Hippocampal formation (tissue), 2 donors: Measurements from ENCODE around the gene BLM.
"Not testable (repeated sequence)": the region's sequence is repeated elsewhere in the genome, so short reads cannot be mapped to it uniquely, and the experiment has no call there.

Experiments
- DNase-seq, 2 donors: peaks; one replicate each; lab custom pipeline; 2025; lab: John Stamatoyannopoulos, UW

The BLM gene

DNA sequence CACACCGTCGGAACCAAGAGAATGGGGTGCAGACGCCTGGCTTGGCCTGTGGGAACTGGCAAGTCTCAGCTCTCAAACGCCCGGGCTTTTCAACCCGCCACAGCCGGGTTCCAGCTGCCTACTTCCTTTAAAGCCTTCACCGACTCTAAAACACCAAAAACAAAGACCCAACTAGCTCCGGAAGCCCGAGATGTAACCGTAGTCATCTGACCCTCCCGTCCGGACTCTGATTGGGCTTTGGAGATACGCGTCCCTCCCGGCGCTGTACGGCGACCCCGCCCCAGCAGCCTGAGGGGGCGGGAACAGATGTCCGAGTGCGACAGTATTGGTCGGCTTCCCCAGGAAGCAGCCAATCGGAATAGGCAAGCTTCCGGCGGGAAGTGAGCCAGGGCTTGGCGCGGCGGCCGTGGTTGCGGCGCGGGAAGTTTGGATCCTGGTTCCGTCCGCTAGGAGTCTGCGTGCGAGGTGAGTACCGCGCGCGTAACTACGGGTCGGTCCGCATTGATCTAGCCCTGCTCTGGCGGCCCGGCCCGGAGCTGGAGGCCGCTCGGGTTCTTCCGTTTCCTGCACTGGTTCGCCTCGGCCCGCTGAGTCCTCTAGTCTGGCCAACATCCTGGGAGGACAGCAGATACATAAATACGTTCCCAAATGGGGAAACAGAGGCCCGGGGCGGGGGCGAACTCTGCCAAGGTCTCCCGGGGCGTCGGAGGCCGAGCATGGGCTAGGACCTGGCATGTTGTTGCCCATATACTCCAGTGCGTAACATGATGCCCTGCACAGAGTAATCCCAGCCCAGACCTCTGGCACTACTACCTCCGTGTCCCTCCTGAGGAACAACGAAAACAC, at the start of gene BLM:
BLM (plus strand) TSS at position 371 of the 846 bp plus-strand sequence. CDS start 30,047 bp downstream, outside the sequence.
- DNase-seq, result peak; percentile 96 to 97

DNA sequence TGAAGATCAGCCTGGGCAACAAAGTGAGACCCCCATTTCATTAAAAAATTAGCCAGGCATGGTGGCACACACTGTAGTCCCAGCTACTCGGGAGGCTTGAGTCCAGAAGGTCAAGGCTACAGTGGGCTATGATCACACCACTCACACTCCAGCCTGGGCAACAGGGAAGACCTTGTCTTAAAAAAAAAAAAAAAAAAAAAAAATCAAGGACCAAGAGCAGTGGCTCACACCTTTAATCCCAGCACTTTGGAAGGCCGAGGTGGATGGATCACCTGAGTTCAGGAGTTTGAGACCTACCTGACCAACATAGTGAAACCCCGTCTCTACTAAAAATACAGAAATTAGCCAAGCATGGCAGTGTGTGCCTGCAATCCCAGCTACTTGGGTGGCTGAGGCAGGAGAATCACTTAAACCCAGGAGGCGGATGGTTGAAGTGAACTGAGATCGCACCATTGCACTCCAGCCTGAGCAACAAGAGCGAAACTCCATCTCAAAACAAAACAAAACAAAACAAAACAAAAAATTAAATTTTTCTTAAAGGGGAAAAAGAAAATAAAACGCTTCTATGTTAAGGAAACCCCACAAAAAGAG, 49.3 kb upstream of the BLM start:
- not testable (repeated sequence) for DNase-seq

DNA sequence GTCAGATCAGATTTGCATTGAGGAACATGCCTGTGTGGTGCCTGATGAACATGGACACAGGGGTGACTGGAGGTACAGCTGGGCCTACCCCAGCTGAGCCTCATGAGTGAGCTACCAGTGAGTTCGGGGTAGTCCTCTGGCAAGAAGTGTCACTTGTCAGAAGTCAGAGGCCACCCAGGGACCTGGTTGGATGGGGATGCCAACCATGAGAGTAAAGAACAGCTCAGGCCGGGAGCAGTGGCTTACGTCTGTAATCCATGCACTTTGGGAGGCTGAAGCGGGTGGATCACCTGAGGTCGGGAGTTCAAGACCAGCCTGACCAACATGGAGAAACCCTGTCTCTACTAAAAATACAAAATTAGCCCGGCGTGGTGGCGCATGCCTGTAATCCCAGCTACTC, 46.5 kb upstream of the BLM start:
- DNase-seq, result not testable (repeated sequence)

DNA sequence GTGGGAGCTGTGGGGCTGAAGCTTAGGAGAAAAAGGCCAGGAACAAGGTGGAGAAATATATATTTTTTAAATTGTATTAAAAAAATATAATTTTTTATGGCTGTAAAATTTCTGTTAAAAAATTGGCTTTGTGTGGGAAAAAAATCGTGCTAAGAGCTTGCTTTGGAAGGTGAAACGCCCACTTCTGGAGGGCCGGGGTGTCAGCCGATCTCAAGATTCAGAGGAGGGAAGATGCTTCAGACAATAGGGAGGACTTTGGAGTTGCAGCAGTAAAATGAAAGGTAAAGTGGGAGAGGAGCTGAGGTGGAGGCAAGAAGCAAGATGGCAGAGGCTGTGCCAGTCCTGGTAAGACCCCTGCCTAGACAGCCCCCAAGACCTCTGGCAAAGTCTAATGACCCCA, 45.9 kb upstream of the BLM start:
- DNase-seq, result no peak

DNA sequence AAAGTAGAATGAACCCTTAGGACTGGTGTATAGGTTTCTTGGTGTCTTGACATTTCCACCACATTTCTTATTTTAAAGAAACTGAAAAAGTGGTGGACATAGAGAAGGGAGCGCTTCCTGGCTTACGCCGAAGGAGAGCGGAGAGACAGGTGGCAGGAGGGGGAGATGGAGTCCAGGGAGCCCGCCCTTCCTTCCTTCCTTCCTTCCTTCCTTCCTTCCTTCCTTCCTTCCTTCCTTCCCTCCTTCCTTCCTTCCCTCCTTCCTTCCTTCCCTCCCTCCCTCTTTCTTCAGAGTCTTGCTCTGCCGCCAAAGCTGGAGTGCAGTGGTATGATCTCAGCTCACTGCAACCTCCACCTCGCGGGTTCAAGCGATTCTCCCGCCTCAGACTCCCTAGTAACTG, 43.8 kb upstream of the BLM start:
- not testable (repeated sequence) for DNase-seq

DNA sequence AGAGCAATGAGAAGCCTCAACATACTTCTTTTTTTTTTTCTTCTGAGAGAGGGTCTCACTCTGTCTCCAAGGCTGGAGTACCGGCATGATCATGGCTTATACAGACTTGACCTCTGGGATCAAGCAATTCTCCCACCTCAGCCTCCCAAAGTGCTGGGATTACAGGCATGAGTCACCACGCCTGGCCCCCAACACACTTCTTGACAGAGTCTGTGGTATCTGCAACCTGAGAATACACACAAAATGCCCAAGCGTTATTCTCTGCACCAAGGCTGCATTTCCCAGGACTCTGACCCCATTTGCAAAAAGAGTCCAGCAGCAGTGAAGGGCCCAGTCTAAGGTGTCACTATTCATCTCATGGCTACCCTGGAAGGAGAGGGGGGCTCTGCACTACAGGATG, 42.7 kb upstream of the BLM start:
- no peak for DNase-seq

DNA sequence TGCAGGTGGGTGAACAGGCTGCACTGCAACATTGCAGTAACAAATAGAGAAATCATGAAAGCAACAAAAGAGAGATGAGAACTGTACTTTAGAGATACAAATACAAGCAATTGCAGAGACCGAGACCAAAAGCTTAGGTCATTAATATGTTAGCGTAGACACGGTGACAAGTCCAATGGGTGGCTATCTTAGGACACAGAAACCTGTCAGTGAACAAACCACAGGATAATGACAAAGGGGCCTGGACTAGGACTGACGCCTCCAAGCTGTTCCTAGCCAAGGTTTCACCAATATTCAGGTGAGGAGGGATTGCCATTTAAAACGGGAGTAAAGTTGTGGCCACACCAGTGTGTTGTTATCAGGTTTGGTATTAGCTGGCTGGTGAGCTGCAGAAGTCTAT, 41.7 kb upstream of the BLM start:
- no peak for DNase-seq

DNA sequence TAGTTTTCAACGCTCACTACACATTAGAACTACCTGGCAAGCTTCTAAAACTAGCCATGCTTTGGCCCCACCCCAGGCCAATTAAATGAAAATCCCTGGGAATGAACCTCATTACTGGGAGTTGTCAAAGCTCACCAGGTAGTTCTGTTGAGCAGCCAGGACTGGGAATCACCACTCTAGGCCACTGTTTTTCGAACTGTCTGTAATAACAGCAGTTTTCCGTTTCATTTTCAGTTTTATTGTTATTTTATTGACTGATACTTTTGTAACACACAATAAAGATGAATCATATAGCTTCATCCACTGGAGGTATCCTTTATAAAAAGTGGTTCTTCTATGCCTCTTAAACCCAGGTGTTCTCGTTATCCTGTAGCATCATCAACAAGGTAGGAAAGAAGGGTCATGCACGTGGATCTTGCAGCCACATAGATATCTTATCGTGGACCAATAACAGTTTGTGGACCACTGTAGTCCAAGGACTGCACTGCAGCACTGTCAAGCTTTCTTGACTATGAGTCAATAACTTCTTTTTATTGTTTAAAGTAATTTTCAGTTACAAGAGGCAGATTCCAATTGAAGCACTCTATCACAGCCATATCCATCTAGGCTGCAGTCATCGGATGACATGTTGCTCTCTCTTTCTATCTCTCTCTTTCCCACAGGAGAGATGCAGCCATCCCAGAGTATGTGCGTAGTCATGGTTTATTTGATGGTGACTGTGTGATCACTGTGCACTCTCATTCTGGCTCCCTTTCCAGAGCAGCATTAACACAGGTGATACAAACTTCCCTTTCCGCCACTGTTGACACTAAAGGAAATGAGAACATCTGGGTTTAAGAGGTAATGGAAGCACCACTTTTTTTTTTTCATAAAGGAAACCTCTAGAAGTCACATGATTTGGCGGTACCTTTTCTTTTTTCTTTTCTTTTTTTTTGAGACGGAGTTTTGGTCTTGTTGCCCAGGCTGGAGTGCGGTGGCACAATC, 39.0 kb upstream of the BLM start:
- no peak for DNase-seq

DNA sequence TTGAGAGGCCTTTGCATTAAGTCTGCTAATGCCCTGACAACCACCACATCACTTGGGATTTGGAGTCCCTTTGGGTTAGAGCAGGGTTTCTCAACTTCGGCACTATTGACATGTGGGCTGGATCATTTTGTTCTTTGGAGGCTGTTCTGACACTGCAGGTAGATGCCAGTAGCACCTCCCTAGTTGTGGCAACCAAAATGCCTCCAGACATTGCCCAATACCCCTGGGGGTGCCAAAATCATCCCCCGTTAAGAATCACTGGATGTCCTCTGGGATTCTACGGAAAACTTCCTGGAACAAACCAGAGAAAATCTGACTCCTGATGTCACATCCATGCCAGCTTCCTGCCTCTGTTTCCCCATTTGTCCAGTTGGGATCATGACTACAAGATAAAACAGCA, 37.2 kb upstream of the BLM start:
- DNase-seq, result no peak

DNA sequence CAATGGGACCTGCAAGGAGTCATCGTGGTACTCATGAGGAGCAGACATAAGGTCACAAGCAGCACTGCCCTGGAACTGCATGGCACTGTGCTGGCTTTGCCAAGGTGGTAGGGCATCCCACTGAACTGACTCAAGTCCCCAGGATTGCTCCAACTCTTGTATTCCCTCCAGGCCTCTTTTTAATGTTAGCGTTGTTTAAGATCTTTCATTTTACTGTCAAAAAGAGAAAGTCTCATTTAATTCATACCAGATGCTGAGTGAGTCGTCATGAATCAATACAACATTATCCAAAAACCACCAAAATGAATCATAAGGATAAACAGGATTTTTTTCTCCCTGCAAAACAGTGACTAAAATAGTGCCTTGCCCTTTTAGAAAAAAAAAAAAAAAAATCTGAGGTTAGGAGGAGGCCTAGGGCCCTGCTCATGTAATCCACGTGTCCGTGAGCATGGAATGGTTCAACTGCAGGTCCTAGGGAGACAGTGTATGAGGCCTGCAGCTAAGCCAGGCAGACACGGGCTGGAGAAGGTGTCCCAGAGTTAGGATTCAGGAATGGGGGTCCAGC, 36.7 kb upstream of the BLM start:
- DNase-seq, result no peak

DNA sequence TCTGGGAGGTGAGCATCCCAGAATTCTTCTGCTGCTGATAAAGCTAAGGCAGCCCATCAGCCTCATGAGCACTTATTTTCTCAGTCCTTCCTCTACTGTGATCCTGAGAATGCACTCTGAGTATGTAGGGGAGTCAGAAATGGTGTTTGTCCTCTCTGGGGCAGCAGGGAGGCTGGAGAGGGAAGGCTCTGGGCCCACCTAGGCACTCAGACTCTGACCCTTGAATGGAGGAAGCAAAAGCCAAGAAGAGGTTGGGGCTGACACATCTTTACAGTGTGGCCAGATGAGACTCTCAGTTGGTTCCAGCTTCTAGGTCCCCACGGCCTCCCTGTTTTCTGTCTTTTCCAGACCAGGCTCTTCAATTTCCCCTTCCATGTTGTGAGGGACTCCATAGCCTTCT, 36.1 kb upstream of the BLM start:
- DNase-seq, result no peak

DNA sequence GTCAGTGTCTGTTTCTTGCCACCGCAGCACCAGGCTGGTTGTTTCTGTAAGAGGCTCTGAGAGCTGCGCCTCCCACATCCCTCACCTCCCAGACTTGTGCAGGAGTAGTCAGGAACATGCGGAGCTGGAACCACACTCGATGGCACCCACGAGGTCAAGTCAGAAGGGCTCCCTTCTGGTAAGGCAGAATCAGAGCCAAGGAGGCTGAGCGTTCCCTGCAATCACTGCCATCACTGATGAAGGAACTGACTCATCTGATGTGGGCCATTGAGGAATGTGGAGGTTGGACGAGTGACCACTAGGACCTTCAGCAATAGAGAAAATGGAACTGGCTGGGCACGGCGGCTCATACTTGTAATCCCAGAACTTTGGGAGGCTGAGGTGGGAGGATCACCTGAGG, 35.7 kb upstream of the BLM start:
- DNase-seq, result no peak

DNA sequence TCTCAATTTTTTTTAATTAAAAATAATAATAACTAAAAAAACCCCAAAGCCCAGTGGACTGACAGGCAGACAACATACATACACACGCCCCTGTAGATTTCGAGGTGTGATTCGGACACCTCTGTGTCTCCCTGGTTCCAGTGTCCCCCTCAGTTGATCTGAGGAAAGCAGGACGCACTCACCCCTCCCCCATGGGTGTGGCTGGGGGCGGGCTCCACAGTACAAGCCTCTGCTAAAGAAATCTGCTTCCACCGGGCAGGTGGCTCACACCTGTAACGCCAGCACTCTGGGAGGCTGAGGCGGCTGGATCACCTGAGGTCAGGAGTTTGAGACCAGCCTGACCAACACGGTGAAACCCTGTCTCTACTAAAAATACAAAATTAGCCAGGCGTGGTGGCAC, 33.8 kb upstream of the BLM start:
- DNase-seq, result no peak

DNA sequence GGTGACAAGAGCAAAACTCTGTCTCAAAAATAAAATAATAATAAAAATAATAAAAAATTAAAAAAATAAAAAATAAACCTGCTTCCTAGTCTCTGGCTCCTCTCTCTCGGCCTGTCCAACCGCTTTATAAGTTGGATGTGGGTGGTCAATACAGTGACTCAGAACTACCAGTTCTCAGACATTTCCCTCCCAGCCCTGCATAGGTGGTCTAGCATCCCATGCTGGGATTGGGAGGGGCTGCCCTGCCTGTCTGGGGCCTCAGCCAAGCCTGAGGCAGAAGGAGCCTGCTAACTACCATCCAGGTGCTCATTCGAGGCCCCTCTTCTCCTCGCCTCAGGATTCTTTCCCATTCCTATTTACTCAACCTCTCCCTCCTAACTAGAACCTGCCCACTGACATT, 33.3 kb upstream of the BLM start:
- DNase-seq, result no peak

DNA sequence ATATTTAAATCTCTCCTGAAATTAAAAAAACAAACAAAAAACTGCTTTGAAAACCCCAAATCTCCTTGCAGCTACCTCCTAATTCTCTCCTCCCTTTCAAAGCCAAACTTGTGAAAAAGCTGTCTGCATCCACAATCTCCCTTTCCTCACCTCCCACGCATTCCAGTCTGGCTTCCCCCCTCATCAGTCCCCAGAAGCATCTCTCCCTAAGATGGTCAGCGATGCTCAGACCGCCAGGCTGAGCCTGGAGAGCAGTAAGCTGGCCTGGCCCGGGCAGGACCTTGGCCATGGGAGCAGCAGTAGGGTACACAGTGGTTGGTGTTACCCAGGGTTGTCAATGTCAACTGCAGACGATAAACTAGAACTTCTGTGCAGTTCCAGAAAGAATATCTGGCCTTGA, 32.9 kb upstream of the BLM start:
- DNase-seq, result no peak

DNA sequence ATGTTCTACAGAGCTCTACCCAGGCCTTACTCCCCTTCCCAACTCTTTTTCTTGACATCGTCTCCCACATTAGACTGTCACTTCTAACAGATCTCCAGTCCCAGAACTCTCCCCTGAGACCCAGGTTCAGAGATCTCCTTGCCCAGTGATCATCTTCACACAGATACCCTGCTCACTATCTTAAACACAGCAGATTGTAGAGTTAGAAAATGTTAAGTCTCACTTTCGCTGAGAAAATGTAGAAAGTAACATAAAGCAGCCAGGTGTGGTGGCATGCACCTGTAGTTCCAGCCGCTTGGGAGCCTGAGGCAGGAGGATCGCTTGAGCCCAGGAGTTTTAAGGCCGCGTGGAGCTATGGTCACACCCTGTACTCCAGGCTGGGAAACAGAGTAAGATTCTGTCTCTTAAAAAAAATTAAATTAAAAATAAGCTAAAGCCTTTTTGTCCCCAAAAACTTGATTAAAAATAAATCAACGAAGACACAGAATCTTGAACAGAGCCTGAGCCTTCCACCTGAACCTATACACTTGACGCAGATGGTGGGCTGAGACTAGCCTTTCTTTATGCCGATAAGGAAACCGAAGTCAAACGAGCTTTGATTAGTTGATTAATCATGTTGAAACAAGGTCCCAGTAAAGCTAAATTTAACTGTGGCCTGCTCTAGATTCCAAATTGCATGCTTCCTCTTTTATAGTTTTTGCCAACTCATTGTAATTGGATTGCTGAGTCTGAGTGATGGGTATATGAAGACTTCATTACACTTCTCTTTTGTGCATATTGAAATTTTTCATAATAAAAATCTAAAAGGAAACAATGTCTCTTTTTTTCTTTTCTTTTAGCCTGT, 31.3 kb upstream of the BLM start:
- DNase-seq, result no peak

DNA sequence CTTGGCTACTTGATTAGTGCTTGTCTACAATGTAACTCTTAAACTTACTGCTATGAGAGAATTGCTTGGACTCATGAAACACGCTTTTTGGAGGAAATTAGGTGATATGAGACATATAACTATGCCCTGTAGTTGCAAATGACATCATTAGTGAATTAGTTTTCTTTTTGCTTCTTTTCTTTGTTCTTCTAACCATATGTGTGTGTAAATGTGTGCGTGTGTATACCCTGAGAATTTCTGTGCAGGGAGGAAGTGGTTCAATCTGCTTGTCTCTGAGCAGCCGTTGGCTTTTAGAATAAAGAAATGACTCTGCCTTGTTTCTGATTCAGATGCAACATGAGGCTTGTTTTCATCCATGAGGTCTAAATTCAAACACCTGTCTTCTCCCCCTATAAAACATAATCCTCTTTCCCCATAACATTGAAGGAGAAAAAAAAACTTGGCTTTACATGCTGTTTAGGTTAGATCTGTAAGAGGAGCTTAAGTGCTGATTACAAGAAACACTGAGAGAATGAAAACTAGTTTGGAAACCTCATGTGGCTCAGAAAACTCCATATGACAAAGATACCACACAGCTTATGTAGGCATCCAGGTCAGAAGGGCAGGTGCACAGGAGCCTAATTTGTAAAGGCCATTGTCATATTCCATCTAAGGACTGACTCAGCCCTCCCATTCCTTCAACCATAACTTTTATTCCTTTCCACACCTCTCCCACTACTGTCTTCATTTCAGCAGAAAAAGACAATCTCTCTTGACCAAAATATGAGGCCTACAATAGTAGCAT, 30.5 kb upstream of the BLM start:
- no peak for DNase-seq

DNA sequence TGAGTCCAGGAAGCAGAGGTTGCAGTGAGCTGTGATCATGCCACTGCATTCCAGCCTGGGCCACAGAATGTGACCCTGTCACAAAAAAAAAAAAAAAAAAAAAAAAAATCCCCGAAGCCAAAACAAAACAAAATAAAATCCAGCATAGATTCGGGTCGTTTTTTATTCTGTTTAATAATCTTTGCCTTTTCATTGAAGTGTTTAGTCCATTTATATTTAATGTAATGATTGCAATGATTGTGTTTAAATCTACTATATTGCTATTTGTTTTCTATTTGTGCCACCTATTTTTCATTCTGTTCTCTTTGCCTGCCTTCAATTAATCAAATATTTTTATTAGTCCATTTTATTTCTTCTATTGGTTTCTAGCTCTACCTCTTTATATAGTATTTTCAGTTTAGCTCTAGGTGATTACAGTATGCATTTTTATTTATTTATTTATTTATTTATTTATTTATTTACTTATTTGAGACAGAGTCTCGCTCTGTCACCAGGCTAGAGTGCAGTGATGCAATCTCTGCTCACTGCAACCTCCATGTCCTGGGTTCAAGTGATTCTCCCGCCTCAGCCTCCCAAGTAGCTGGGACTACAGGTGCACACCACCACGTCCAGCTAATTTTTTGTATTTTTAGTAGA, 27.7 kb upstream of the BLM start:
- DNase-seq, result not testable (repeated sequence)

DNA sequence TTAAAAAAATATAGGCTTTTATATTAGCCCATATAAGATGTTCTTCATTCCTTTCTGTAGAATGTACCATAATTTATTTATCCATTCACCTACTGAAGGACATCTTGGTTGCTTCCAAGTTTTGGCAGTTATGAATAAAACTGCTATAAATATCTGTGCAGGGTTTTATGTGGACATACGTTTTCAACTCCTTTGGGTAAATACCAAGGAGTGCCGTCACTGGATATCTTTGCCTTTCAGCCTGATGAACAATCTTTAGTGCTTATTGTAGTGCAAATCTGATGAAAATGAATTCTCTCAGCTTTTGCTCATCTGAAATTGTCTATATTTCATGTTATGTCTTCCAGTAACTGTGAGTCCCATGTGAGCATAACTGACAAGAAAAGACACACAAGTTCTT, 26.6 kb upstream of the BLM start:
- no peak for DNase-seq

DNA sequence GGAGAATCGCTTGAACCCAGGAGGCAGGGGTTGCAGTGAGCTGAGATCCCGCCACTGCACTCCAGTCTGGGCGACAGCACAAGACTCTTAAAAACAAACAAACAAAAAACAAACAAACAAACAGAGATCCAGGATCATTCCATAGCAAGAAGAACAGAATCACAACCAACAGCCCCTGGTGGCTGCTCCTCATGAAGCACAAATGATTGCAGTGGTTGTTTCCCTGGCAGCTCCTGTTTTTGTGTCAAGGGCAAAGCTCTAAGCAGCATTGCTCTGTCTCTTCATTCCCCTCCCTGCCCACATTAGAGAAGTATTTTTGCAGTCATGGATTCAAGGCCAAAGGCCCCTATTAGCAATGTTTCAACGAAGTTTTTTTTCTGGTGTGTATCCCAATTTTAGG, 25.8 kb upstream of the BLM start:
- no peak for DNase-seq
